ENCODE results near the gene RIMBP2.

GRCh38 chr12:130468186-130468585 lies 247.9 kb downstream of the RIMBP2 start:
- TF ChIP-seq CTCF (IDR thresholded peaks at IDR 0.05) (no peak), ZFX (IDR thresholded peaks at IDR 0.05; ENCODE audit: borderline replicate concordance) (no peak)
